ENCODE data around the gene DHX15.
"Not testable (repeated sequence)": the region's sequence is repeated elsewhere in the genome, so short reads cannot be mapped to it uniquely, and the experiment has no call there.

DHX15 gene

DNA sequence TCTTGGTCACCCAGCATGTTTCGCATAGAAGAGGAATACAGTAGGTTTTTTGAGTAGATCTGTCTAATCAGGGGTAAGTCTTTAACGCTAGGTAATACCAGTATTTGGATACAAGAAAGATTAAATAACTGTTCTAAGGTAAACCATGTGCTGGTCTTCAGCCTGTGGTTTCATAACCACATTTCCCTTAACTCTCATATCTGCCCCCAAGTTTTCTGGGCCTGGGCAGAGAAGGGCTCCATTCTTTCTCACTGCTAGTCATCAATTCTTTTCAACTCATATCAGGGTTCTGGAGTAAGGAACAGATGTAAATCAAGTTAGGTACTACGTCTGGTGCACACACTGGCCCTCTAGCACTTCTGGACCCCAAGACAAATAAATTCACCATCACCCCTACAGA, 49.0 kb downstream of the DHX15 start:
- H3K27ac Mint-ChIP-seq, result peak overlapping the region; percentile 65
- H3K36me3 Mint-ChIP-seq (ENCODE audit: low read depth), result peaks cover 87% of the 10 kb centered on the region
- no peaks in the 10 kb centered on the region for H3K27me3 Mint-ChIP-seq
- no peaks in the 10 kb centered on the region for H3K9me3 Mint-ChIP-seq
- no peak overlapping the region for H3K4me3 Mint-ChIP-seq
- H3K4me1 Mint-ChIP-seq (ENCODE audit: low read depth), result peaks cover 7% of the 10 kb centered on the region

DNA sequence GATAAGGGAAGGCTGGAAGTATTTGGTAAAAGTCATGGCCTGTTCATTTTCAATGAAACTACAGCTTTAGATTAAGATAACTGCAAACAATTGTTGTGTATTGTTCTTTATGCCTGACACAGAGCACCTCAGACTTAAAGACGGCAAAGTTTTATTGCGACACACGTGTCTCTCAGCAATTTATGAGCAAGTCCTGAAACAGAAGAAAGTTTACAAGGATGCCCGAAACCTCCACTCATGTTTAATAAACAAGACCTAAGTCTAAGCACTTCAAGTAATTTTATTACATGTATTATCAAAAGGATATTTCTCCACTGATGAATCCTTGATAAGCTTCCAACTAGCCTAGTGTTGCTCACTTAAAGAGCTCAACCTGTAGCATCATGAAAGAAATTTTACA, 51.0 kb downstream of the DHX15 start:
- H3K27ac Mint-ChIP-seq, result no peak overlapping the region
- H3K27me3 Mint-ChIP-seq, result no peaks in the 10 kb centered on the region
- no peak overlapping the region for H3K4me3 Mint-ChIP-seq
- H3K4me1 Mint-ChIP-seq (ENCODE audit: low read depth), result peaks cover 3% of the 10 kb centered on the region
- H3K36me3 Mint-ChIP-seq (ENCODE audit: low read depth), result peaks cover 84% of the 10 kb centered on the region
- no peaks in the 10 kb centered on the region for H3K9me3 Mint-ChIP-seq

DNA sequence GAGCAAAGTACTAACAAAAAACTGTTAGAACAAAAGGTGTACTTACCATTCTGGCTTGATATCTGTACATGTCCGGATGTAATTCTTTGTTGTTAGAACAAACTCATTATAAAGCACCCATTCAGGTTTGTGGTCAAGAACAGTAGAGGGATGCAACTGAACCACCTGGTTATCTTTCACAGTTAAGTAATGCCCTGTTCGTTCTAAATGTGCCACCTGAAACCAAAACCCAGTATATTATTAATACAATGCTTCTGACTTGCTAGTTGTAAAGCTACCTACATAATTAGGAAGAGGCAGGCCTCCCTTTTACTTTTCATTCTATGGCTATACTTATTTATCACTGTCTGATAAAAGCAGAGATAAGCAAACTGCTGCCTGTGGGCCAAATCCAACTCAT, 54.8 kb downstream of the DHX15 start:
- Mint-ChIP-seq H3K9me3 (no peaks in the 10 kb centered on the region), H3K4me1 (ENCODE audit: low read depth) (no peaks in the 10 kb centered on the region), H3K36me3 (ENCODE audit: low read depth) (peaks cover 88% of the 10 kb centered on the region), H3K4me3 (no peak overlapping the region), H3K27me3 (no peaks in the 10 kb centered on the region), H3K27ac (no peak overlapping the region)

DNA sequence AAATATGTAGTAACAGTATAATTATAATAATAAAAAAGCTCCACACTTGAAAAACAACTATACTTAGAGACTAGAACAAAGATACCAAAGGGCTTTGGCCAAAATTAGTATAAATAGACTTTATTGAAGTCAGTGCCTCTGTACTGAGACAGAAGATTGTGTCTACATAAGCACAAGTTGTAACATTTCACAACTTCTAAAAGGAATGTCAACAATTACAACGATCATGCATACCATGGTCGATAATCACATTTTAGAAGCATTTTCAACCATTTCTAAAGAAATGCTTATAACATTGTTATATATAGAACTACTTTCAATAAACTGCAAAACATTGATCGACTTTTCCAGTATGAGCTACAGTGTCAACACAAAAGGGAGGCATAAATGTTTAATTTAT, 57.0 kb downstream of the DHX15 start:
- Mint-ChIP-seq H3K4me1 (ENCODE audit: low read depth) (peaks cover 5% of the 10 kb centered on the region), H3K27ac (no peak overlapping the region), H3K4me3 (no peak overlapping the region), H3K9me3 (no peaks in the 10 kb centered on the region), H3K36me3 (ENCODE audit: low read depth) (peaks cover 89% of the 10 kb centered on the region), H3K27me3 (no peaks in the 10 kb centered on the region)

DNA sequence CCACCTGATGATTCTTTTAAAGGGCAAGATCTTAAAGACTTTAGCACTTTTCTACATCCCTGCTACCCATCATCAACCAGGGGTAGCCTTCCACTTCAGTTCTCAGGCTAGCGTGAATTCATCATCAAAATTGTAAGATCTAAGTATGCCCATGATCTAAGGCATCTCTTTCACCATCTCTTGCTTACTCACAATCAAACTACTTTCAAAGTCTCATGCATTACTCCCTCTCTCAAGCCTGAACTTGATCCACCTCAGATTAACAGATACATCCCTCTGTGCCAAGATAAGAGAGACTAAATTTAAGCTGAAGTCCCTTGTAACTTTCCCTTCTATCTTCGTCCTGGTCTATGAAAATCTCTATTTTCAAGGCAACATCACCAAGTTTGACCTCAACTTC, 62.8 kb downstream of the DHX15 start:
- Mint-ChIP-seq H3K4me1 (ENCODE audit: low read depth) (peaks cover 5% of the 10 kb centered on the region), H3K9me3 (no peaks in the 10 kb centered on the region), H3K27ac (no peak overlapping the region), H3K27me3 (no peaks in the 10 kb centered on the region), H3K4me3 (no peak overlapping the region), H3K36me3 (ENCODE audit: low read depth) (peaks cover 83% of the 10 kb centered on the region)

DNA sequence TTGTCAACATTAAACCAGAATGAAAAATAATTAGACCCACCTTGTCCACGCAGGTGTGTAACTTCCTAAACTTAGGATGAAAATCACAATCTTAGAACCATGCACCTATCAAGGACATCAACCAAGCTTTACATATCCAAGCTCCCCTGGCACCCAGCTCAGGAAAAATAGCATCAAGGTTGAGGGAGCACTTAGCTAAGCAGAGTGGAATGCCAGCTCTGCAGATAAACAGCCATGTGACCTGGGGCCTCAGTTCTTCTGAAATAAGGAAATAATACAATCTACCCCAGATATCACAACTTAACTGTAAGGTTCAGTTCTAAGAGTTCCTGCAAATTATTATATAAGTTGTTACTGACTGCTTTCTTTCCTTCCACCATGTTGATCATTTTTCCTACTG, 64.7 kb downstream of the DHX15 start:
- no peak overlapping the region for H3K4me3 Mint-ChIP-seq
- peaks cover 81% of the 10 kb centered on the region for H3K36me3 Mint-ChIP-seq (ENCODE audit: low read depth)
- no peaks in the 10 kb centered on the region for H3K9me3 Mint-ChIP-seq
- no peaks in the 10 kb centered on the region for H3K27me3 Mint-ChIP-seq
- H3K4me1 Mint-ChIP-seq (ENCODE audit: low read depth), result peaks cover 5% of the 10 kb centered on the region
- H3K27ac Mint-ChIP-seq, result no peak overlapping the region

DNA sequence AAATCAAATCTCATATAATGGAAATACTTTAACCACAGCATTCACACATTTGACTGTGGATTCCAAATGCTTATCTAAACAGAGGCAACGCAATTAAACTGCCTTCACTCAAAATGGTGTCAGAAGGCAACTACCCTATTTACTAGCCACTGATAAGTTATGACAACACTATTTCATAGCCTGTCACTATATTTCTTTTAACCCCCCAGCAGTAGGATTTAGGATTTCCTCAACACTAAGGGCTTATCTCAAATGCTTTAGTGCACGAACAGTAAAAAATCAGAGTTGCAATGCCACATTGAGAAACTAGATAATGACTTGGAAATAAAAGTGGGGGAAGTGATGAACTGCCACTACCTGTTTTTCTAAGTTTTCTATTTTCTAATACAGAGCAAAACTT, 66.7 kb downstream of the DHX15 start:
- no peak overlapping the region for H3K4me3 Mint-ChIP-seq
- H3K27me3 Mint-ChIP-seq, result no peaks in the 10 kb centered on the region
- no peak overlapping the region for H3K27ac Mint-ChIP-seq
- H3K9me3 Mint-ChIP-seq, result no peaks in the 10 kb centered on the region
- H3K4me1 Mint-ChIP-seq (ENCODE audit: low read depth), result peaks cover 3% of the 10 kb centered on the region
- H3K36me3 Mint-ChIP-seq (ENCODE audit: low read depth), result peaks cover 70% of the 10 kb centered on the region

DNA sequence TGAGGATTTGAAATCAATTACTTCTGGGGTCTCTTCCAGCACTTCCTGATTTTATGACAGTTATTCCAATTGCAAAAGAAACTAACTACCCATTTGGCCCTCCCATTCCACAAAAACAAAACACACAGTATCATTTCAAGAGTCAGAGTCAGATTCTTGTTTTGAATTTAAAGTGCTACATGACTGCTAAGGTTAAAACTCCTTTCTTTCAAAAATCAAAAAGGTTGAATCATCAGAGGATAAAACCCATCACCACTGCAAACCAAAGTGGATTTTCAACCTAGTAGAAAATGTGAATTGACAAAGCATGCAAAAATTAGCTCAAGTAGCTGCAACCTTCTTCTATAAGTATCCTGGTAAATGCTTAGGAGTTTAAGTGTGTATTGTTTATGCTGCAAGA, 67.4 kb downstream of the DHX15 start:
- H3K27ac Mint-ChIP-seq, result peak overlapping the region; percentile 46

DNA sequence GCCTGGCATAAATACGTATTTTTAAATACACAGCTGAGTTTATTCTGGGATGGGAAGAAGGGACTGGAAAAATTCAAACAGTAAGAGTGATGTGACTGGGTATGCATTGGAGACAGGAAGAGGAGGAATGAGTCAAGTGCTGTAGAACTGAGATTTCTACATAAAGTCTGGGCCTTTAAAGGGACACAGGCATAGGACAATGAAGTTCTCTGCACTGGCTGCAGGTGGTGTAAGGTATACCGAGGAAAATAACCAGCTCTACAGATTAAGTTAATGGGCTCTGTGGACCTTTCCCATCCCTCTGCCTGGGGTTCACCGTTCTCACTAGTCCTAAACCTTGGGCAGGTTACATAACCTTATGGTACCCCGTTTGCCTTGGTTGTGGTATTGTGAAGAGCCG, 68.7 kb downstream of the DHX15 start:
- Mint-ChIP-seq H3K4me3 (no peak overlapping the region), H3K9me3 (no peaks in the 10 kb centered on the region), H3K27me3 (no peaks in the 10 kb centered on the region), H3K27ac (no peak overlapping the region), H3K4me1 (ENCODE audit: low read depth) (no peaks in the 10 kb centered on the region), H3K36me3 (ENCODE audit: low read depth) (peaks cover 52% of the 10 kb centered on the region)

More for the DNA sequence above, 67.4 kb downstream of the DHX15 start:
- H3K4me3 Mint-ChIP-seq, result no peak overlapping the region
- no peaks in the 10 kb centered on the region for H3K9me3 Mint-ChIP-seq
- H3K36me3 Mint-ChIP-seq (ENCODE audit: low read depth), result peaks cover 62% of the 10 kb centered on the region
- H3K4me1 Mint-ChIP-seq (ENCODE audit: low read depth), result no peaks in the 10 kb centered on the region
- H3K27me3 Mint-ChIP-seq, result no peaks in the 10 kb centered on the region

DNA sequence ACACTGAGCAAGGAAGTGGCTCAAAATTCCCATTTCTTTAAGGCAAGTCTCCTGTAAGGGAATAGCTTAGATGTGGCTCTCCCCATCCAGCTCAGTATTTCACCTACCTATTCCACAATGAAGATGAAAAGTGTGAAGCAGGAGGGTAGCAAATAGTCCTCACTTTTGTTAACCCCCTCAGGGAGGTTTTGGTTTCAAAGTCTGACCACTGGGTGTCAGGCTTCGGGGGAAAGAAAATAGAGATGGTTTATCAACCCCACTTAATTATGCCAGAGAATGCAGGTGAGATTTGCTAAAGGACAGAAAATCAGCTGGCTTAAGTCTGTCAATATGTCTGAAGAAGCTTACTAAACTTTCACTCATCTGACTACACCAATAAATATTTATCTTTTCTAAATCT, 69.5 kb downstream of the DHX15 start:
- Mint-ChIP-seq H3K4me3 (no peak overlapping the region), H3K27ac (no peak overlapping the region), H3K27me3 (no peaks in the 10 kb centered on the region), H3K9me3 (no peaks in the 10 kb centered on the region), H3K4me1 (ENCODE audit: low read depth) (no peaks in the 10 kb centered on the region), H3K36me3 (ENCODE audit: low read depth) (peaks cover 49% of the 10 kb centered on the region)

DNA sequence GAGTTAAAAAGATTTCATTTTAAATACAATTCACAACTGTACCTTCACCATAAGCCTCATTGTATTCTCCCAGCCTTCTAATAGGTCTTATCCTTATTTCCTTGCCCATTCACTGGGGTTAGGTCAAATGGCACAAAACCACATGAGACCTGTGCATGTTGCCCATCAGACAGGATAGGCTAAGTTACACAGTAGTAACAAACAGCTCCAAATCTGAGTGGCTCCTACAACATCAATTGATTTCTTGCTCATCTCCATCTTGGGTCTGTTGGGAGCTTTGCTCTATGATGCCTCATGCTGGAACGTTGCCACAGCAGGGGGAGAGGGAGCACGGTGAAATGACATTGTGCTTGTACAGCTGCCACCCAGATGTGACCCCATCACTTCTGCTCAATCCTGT, 70.6 kb downstream of the DHX15 start:
- Mint-ChIP-seq H3K27ac (no peak overlapping the region), H3K36me3 (ENCODE audit: low read depth) (peaks cover 39% of the 10 kb centered on the region), H3K4me3 (no peak overlapping the region), H3K27me3 (no peaks in the 10 kb centered on the region), H3K4me1 (ENCODE audit: low read depth) (no peaks in the 10 kb centered on the region), H3K9me3 (no peaks in the 10 kb centered on the region)

DNA sequence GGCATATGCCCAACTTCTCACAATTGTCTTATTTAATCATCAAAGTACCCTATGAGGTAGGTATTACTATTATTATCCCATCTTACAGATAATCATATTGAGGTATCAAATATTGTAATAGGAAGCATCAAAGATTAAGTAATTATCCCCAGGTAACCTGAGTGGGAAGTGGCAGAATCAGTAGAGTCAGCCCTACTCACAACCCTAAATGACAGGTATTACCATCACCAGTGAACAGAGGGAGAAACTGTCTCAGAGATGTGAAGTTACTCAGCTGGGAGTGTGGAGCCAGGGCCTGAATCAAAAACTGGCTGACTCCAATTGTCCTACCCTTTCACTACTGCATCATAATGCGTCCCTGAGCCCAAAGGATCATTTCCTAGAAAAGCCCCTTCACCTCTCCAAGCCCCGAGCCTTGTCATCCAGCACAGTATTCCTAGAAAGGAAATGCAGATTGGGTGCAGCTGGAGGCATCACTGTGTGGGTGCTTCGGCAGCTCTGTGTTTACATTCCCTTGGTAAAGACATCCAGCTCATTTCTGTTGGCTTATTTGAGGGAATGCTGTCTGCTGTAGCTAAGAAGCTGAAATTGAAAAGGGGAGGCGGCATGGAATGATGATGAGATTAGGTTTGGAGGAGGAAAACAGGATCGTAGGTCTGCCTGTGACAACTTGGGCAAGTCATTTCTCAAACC, 72.8 kb downstream of the DHX15 start:
- no peak overlapping the region for H3K27ac Mint-ChIP-seq

DNA sequence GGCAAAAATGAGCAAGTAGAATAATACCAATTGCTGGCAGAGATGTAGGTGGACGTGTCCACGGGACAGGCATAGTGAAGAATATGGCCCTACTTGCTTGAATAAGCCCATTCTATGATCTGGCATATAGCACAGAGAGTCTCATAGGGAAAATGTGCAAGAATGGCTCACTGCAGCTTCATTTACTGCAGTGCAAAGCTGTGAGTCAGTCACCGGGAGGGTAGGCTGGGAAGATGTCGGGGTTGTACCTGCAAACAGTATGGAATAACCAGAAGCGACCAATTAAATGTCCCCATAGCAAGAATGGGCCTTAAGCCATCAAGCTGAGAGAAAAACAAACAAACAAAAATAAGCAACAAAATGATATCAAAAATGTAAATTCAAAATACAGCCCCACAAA, 74.3 kb downstream of the DHX15 start:
- Mint-ChIP-seq H3K36me3 (ENCODE audit: low read depth) (peaks cover 12% of the 10 kb centered on the region), H3K4me3 (no peak overlapping the region), H3K4me1 (ENCODE audit: low read depth) (no peaks in the 10 kb centered on the region), H3K27me3 (no peaks in the 10 kb centered on the region), H3K9me3 (no peaks in the 10 kb centered on the region), H3K27ac (no peak overlapping the region)

More for the DNA sequence above, 72.8 kb downstream of the DHX15 start:
- no peaks in the 10 kb centered on the region for H3K9me3 Mint-ChIP-seq
- H3K4me1 Mint-ChIP-seq (ENCODE audit: low read depth), result no peaks in the 10 kb centered on the region
- no peaks in the 10 kb centered on the region for H3K27me3 Mint-ChIP-seq
- no peak overlapping the region for H3K4me3 Mint-ChIP-seq
- H3K36me3 Mint-ChIP-seq (ENCODE audit: low read depth), result peaks cover 22% of the 10 kb centered on the region

DNA sequence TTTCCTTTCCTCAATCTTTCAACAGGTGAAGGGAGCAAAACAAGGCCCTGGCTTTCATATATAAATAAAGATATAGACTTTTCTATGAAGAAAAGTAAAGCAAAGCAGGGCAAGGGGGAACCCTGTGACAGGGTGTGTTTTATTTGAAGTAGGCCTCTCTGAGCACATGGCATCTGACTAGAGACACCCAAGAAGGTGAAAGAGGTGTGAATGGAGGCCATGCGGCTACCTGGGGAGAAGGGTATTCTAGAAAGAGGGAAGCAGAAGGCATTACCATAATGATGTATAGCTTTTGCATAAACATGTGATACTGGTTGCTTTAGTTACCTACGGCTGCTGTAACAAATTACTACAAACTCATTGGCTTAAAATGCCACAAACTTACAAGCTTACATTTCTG, 75.8 kb downstream of the DHX15 start:
- Mint-ChIP-seq H3K9me3 (no peaks in the 10 kb centered on the region), H3K27ac (no peak overlapping the region), H3K4me3 (no peak overlapping the region), H3K4me1 (ENCODE audit: low read depth) (no peaks in the 10 kb centered on the region), H3K36me3 (ENCODE audit: low read depth) (no peaks in the 10 kb centered on the region), H3K27me3 (no peaks in the 10 kb centered on the region)

DNA sequence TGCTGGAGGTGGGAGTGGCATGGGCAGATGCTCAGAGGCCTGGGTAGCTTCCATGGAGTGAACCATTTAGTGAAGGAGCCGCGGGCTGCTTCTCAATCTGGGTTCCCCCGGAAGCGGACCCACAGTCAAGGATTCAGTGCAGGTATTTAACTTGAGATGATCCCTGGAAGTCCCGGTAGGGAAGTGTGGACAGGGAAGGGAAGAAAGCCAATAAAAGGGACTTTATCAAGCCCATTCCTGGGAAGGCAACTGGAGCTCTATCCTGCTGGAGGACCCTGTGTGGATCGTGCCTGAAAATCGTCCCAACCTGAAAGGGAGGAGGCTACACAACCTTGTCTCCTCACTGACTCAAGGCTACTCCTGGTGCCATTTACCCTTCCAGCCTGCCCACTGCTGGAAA, 76.9 kb downstream of the DHX15 start:
- no peak overlapping the region for H3K27ac Mint-ChIP-seq
- H3K4me3 Mint-ChIP-seq, result no peak overlapping the region
- H3K36me3 Mint-ChIP-seq (ENCODE audit: low read depth), result no peaks in the 10 kb centered on the region
- no peaks in the 10 kb centered on the region for H3K9me3 Mint-ChIP-seq
- no peaks in the 10 kb centered on the region for H3K4me1 Mint-ChIP-seq (ENCODE audit: low read depth)
- H3K27me3 Mint-ChIP-seq, result peaks cover 5% of the 10 kb centered on the region

DNA sequence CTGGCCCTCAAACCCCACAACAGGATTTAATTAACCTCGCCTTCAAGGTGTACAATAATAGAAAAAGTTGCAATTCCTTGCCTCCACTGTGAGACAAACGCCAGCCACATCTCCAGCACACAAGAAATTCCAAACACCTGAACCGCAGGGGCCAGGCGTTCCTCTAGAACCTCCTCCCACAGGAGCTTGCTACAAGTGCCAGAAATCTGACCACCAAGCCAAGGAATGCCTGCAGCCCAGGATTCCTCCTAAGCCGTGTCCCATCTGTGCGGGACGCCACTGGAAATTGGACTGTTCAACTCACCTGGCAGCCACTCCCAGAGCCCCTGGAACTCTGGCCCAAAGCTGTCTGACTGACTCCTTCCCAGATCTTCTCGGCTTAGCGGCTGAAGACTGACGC, 81.3 kb downstream of the DHX15 start:
- H3K27ac Mint-ChIP-seq; H3K4me1 Mint-ChIP-seq (ENCODE audit: low read depth); H3K36me3 Mint-ChIP-seq (ENCODE audit: low read depth); H3K27me3 Mint-ChIP-seq; H3K9me3 Mint-ChIP-seq; H3K4me3 Mint-ChIP-seq: not testable (repeated sequence)
